H54 (cell line): ENCODE data around the gene KCTD13.
"Not testable (repeated sequence)": the region's sequence is repeated elsewhere in the genome, so short reads cannot be mapped to it uniquely, and the experiment has no call there.

Experiments
- DNase-seq: peaks from one replicate; pipeline ENCODE4 v3.0.0; 2011; ENCODE audit warnings: low spot score, mixed read lengths; ENCODE audit not compliant: insufficient read length
- FAIRE-seq: peaks from 3 replicates; lab custom pipeline; 2011; peaks lifted over from hg19 to GRCh38; lab: Jason Lieb, UNC
- POLR2A ChIP-seq: IDR thresholded peaks from 2 replicates; pipeline ENCODE4 v1.6.1; 2011; ENCODE audit warnings: low read depth, mild to moderate bottlenecking, low read length

KCTD13 gene

GRCh38 chr16:29961127-29961478, 35.1 kb upstream of the KCTD13 start:
- DNase-seq (no peak), FAIRE-seq (no peak)
- TF ChIP-seq POLR2A: no peak

- FAIRE-seq, DNase-seq: not testable (repeated sequence)
Measured at GRCh38 chr16:29959821-29960220, 33.8 kb upstream of the KCTD13 start.

- no peak for TF ChIP-seq POLR2A
- DNase-seq (no peak), FAIRE-seq (no peak)
Measured at GRCh38 chr16:29959293-29959692, 33.3 kb upstream of the KCTD13 start.

- FAIRE-seq: no peak
- no peak for TF ChIP-seq POLR2A
Measured at GRCh38 chr16:29958756-29959155, 32.7 kb upstream of the KCTD13 start.

GRCh38 chr16:29951625-29952365, 25.8 kb upstream of the KCTD13 start:
- FAIRE-seq: no peak
- TF ChIP-seq POLR2A: no peak
- DNase-seq: no peak

More at GRCh38 chr16:29958756-29959155, 32.7 kb upstream of the KCTD13 start:
- DNase-seq: no peak

- DNase-seq: no peak
- FAIRE-seq: no peak
- no peak for TF ChIP-seq POLR2A
Measured at GRCh38 chr16:29950806-29951461, 24.9 kb upstream of the KCTD13 start.

- no peak for TF ChIP-seq POLR2A
- FAIRE-seq (no peak), DNase-seq (no peak)
Measured at GRCh38 chr16:29947897-29948296, 21.9 kb upstream of the KCTD13 start.

- DNase-seq (peak; percentile 77), FAIRE-seq (peak; percentile 97)
Measured at GRCh38 chr16:29943846-29944799, 18.1 kb upstream of the KCTD13 start.

GRCh38 chr16:29940656-29941055, 14.6 kb upstream of the KCTD13 start:
- DNase-seq: no peak
- TF ChIP-seq POLR2A: no peak
- no peak for FAIRE-seq

More at GRCh38 chr16:29943846-29944799, 18.1 kb upstream of the KCTD13 start:
- TF ChIP-seq POLR2A: no peak; the same call in 1 of the 2 replicates

- not testable (repeated sequence) for FAIRE-seq
Measured at GRCh38 chr16:29931750-29932149, 5.7 kb upstream of the KCTD13 start.

GRCh38 chr16:29927070-29927905, 1.3 kb upstream of the KCTD13 start:
- DNase-seq: no peak
- FAIRE-seq: no peak

More at GRCh38 chr16:29931750-29932149, 5.7 kb upstream of the KCTD13 start:
- DNase-seq: not testable (repeated sequence)

GRCh38 chr16:29926711-29927052, 656 bp upstream of the KCTD13 start:
- FAIRE-seq (no peak), DNase-seq (no peak)

More at GRCh38 chr16:29927070-29927905, 1.3 kb upstream of the KCTD13 start:
- no peak for TF ChIP-seq POLR2A

More at GRCh38 chr16:29926711-29927052, 656 bp upstream of the KCTD13 start:
- TF ChIP-seq POLR2A: no peak
